NCI-H82 (cell line): ENCODE results near the gene TWIST2.
A peak's percentile ranks its signal among the peaks of the same experiment; 100 is the strongest.

Source experiments
- DNase-seq: peaks from one replicate; lab custom pipeline; 2025; lab: John Stamatoyannopoulos, UW

TWIST2 gene

DNA sequence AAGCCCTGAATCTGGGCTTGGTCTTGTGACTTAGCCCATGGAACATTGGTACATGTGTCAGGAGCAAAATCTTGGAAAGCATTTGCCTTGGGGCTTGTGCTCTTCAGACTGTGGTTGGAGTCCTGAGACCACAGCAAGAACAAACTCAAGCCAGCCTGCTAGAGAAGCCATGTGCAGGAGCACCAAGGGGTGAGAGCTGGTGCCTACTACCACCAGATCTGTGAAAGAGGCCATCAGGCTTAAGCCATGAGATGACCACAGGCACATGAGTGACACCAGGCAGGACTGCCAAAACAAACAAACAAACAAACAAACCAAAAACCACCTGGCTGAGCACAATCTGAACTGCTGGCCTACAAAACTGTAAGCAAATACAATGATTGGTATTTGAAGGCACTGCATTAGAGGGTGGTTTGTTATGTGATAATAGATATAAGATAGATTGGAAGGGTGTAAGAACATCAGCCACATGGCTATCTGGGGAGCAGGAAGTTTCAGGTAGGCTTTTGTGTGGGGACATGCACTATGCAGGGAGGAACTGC lies 9.0 kb upstream of the TWIST2 start:
- no peak for DNase-seq

DNA sequence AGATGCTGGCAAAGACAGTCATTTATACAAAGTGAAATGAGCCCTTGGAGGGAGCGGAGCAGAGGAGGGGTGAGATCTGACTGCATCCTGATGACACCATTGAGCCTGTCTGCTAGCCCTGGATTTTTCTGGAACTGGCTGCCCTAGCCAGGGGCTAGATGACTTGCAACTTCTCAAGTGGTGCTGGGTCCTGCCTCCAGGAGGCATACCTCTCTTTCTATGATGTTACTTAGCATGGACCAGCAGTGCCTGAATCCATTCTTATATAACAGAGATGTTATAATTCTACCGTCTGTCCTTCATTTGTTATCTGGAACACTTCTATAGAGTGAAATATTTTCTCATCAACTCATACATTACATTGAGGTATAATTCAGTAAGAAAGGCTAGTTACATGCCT lies 8.5 kb upstream of the TWIST2 start:
- no peak for DNase-seq

DNA sequence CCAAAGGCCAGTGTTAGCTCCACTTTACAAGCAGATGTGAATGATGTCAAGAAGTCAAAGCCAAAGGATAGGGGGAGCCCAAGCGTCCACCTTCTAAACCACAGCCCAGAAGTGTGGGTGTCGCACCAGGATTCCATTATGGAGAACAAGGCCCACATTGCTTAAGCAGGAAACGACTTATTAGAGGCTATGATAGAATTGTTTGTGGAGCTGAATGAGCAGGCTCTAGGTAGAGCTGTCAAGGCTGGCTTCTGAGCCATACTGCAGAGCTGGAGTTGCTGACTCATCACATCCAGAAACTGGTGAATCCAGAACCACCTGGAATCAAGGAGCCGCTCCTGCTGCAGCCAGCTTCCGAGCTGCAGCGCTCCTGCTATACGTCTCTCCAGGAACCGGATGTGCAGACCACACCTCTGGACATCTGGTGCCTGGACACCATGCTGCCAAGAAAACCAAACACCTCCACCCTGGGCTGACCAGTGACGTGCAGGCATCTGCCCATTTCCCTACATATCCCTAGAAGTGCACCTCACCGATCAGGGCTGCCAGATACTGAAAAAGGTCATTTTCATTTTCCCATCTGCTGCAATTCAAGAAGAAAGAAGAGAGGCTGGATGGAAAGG lies 6.2 kb upstream of the TWIST2 start:
- no peak for DNase-seq

GRCh38 chr2:238843476-238843875 lies 4.4 kb upstream of the TWIST2 start:
- no peak for DNase-seq

- no peak for DNase-seq
Observed at GRCh38 chr2:238845583-238846377, 2.1 kb upstream of the TWIST2 start.

DNA sequence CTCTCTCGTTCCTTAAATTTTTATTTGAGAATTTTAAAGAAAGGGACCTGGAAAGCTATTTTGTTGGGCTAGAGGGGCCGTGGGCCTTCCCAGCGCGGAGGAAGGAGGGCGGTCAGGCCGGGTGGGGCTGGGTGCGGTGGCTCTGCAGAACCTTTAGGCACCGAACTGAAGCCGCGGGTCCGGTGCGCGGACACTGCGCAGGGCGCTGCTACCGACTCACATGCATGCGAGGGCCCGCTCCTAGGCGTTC lies 1.6 kb upstream of the TWIST2 start:
- DNase-seq = no peak

- no peak for DNase-seq
Observed at GRCh38 chr2:238846628-238847418, 1.1 kb upstream of the TWIST2 start.

GRCh38 chr2:238847419-238847801 lies 475 bp upstream of the TWIST2 start:
- no peak for DNase-seq

- no peak for DNase-seq
Observed at GRCh38 chr2:238848691-238848975, 748 bp downstream of the TWIST2 start.

- peak; percentile 5 for DNase-seq
Observed at GRCh38 chr2:238848976-238849853, 1.3 kb downstream of the TWIST2 start.

DNA sequence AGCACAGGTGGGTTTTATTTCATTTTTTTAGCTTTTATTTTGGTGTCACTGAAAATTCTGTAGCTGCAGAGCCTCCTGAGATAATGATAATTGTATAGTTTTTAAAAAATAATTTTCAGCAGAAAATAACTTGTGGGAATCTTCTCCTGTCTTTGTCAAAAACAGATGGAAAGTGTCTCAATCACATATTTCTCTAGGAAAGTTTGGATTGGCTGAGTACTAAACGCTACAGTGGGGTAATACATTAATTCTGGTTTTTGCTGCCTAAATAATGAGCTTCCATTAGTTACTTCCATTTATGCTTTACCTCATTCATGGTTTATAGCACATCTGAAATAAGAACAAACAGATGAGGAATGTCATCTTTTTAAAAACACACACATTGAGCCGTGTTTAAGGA lies 2.2 kb downstream of the TWIST2 start:
- DNase-seq = no peak

- DNase-seq = no peak
Observed at GRCh38 chr2:238851026-238851425, 3.1 kb downstream of the TWIST2 start.

DNA sequence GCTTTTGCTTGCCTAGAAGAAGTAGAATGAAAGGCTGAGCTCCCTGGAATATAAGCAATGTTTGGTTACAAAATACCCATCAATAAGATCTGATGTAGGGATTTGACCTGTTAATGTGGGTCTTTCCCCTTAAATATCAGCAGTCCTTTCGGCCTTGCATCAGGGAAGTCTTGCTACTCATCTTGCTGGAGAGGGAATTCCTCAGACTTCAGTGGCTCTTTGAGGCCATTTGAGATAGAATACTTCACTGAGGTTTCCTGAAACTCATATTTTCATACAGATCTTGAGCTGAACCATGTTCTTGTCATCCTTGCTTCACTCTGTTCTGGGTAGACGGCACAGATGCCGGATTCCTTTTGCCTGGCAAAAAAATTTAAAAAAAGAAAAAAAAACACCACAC lies 3.9 kb downstream of the TWIST2 start:
- DNase-seq = no peak

GRCh38 chr2:238852206-238852869 lies 4.5 kb downstream of the TWIST2 start:
- DNase-seq = no peak

GRCh38 chr2:238853218-238853617 lies 5.3 kb downstream of the TWIST2 start:
- no peak for DNase-seq

DNA sequence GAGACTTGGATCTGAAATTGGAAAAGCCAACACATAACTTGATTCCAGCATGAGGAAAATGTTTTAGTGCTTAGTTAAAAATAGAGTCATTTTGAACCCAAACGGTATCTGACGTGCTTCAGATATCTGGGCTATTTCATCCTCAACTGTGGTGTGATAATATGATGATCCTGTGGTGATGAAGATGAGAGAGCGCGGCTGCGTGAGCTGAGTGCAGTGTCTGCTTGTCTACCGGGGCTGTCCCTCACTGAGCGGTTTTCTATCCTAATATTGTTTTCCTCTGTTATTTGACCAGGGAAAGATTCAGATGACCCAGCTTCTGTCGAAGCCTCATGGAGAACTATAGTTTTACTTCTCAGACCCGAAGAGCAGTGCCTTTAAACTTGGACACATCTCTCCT lies 5.8 kb downstream of the TWIST2 start:
- no peak for DNase-seq

- no peak for DNase-seq
Observed at GRCh38 chr2:238854246-238854645, 6.4 kb downstream of the TWIST2 start.

DNA sequence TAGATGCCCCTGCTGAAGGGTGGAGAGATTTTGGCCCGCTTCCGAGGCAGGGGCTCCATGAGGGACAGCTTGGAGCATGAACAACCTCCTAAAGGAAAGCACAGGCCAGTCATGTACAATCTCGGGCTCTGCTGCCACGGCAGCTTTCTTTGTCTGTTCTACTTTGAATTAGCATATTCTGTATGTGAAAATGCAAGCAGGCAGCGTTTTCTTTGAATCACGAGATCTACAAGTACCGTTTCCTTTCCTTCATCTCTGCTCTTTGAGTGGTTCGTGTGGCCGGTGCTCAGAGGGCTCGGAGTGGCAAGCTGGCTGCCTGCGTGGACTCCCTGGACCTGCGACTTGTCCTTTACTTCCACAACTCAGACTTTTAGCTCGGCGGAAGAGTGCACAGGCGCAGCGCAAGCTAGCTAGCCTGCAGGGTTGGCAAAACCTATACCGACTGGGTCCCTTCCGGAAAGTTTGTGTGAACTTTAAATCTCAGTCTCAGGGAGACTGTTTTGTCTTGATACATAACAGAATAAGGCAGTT lies 6.9 kb downstream of the TWIST2 start:
- no peak for DNase-seq

DNA sequence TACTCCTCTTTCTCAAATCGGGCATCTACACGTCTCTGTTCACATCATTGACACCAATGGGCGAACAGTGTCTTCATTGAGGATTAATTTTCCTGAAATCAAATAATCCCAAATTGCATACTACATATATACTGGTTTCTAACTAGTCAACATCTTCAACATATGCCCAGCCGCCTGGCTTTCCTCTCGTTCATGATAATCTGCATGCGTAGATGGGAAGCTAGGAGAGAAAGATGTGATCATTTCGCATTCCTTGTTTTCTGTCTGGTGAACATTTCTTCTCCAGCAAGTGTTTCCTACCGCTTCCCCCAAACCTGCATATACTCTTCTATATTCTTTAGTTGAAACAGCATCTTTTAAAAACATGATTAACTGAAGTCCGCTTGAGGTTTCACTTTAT lies 7.4 kb downstream of the TWIST2 start:
- DNase-seq = no peak

- no peak for DNase-seq
Observed at GRCh38 chr2:238855891-238856580, 8.2 kb downstream of the TWIST2 start.
